Measurements from ENCODE around the gene DCBLD2. TPM values are rescaled to one million over a fixed set of nuclear protein-coding genes. Genes with fewer than 3 reads are reported as not detected.

The DCBLD2 gene
- polyA plus RNA-seq, 1 of the 3 experiments (the other 2 are of a cell fraction) = 159 TPM

- peak overlapping the region; percentile 47 to 53 for H3K27ac ChIP-seq (ENCODE audit: low read depth in 2 of 2, low read length in 1 of 2)
- CTCF ChIA-PET = interaction anchor here (0.6 to 3.6 kb wide), 4 partner anchors 7 to 219 kb away, joined by 3 to 27 read pairs (median 4); no protein-coding TSS in a partner anchor
- peaks cover 43 to 74% of the 10 kb centered on the region in 2 experiments for H3K36me3 ChIP-seq (replicated peaks in 1 of 2; ENCODE audit: control insufficient read depth in 1 of 2, insufficient read depth in 2 of 2, low read length in 1 of 2)
These were observed 80.4 kb downstream of the DCBLD2 start for GRCh38 chr3:98821063-98821462.

More at GRCh38 chr3:98821063-98821462, 80.4 kb downstream of the DCBLD2 start:
- H4K20me1 ChIP-seq (ENCODE audit: insufficient read depth) = peaks cover 50% of the 10 kb centered on the region
- no peak overlapping the region for H3K4me2 ChIP-seq
- H3K4me1 ChIP-seq (ENCODE audit: control insufficient read depth in 1 of 2, insufficient read depth in 2 of 2, low read depth in 1 of 2, low read length in 1 of 2) = peaks cover 16 to 31% of the 10 kb centered on the region in 2 experiments
- POLR2A ChIA-PET = no interaction called here
- H3F3A ChIP-seq (replicated peaks; ENCODE audit: insufficient read depth) = peaks cover 80% of the 10 kb centered on the region
- peak; percentile 11 for DNase-seq
- no peak overlapping the region for H2AFZ ChIP-seq (ENCODE audit: low read depth)
- no peak for TF ChIP-seq ELF1 (IDR thresholded peaks at IDR 0.05)
- no peak for TF ChIP-seq YY1 (IDR thresholded peaks at IDR 0.05; ENCODE audit: low read depth)
- TF ChIP-seq USF1 (IDR thresholded peaks at IDR 0.05; ENCODE audit: borderline replicate concordance, low read depth) = no peak
- TF ChIP-seq EZH2phosphoT487 (IDR thresholded peaks at IDR 0.05; ENCODE audit: borderline replicate concordance, low read depth) = no peak
- peak; percentile 17; the same call in 1 of the 2 replicates for TF ChIP-seq POLR2AphosphoS5 (IDR thresholded peaks at IDR 0.05; ENCODE audit: low read depth, low read length)
- peak; percentile 58 for TF ChIP-seq TCF12 (IDR thresholded peaks at IDR 0.05)
- TF ChIP-seq SIN3A (IDR thresholded peaks at IDR 0.05; ENCODE audit: borderline replicate concordance, low read depth, low read length) = no peak
- no peak for TF ChIP-seq CHD2 (IDR thresholded peaks at IDR 0.05; ENCODE audit: low read length, partially characterized antibody)
- TF ChIP-seq MAX (IDR thresholded peaks at IDR 0.05; ENCODE audit: low read depth) = no peak
- TF ChIP-seq FOSL2 (IDR thresholded peaks at IDR 0.05; ENCODE audit: borderline replicate concordance, low read depth) = no peak
- TF ChIP-seq MXI1 (IDR thresholded peaks at IDR 0.05; ENCODE audit: low read depth, low read length) = no peak
- no peak for TF ChIP-seq USF2 (IDR thresholded peaks at IDR 0.05; ENCODE audit: borderline replicate concordance, low read depth, low read length)
- no peak for TF ChIP-seq RFX5 (IDR thresholded peaks at IDR 0.05; ENCODE audit: low read length)
- TF ChIP-seq REST (IDR thresholded peaks at IDR 0.05; ENCODE audit: low read depth, low read length) = no peak
- no peak for TF ChIP-seq IRF3 (IDR thresholded peaks at IDR 0.05; ENCODE audit: low read depth, low read length)
- TF ChIP-seq EP300 (IDR thresholded peaks at IDR 0.05; ENCODE audit: borderline replicate concordance in 1 of 2, low read depth in 1 of 2, low read length in 1 of 2) = 0 out of 4 replicates have a peak, but pooled peaks of 1 of the 2 experiments have one; percentile 18
- TF ChIP-seq RCOR1 (IDR thresholded peaks at IDR 0.05; ENCODE audit: low read length) = no peak
- TF ChIP-seq GABPA (IDR thresholded peaks at IDR 0.05; ENCODE audit: low read depth) = no peak
- TF ChIP-seq JUND (IDR thresholded peaks at IDR 0.05) = no peak
- no peak for TF ChIP-seq FOXJ3 (CRISPR knock-in tag; IDR thresholded peaks at IDR 0.05)
- peak; percentile 47; the same call in 1 of the 2 replicates for TF ChIP-seq GATA2 (CRISPR knock-in tag; IDR thresholded peaks at IDR 0.05)
- no peak for TF ChIP-seq PBX3 (IDR thresholded peaks at IDR 0.05)
- TF ChIP-seq RXRA (IDR thresholded peaks at IDR 0.05; ENCODE audit: borderline replicate concordance, low read depth) = no peak
- no peak for TF ChIP-seq NFIC (IDR thresholded peaks at IDR 0.05; ENCODE audit: borderline replicate concordance)
- no peak for TF ChIP-seq FOXM1 (IDR thresholded peaks at IDR 0.05; ENCODE audit: low read depth)
- 65% methylated on average over 3 of the region's 3 CpGs for WGBS (ENCODE audit: low lambda C conversion rate)
- H3K9ac ChIP-seq = no peak overlapping the region
- H3K9me2 ChIP-seq = no peaks in the 10 kb centered on the region
- H3K9me3 ChIP-seq = no peaks in the 10 kb centered on the region
- H3K79me2 ChIP-seq (ENCODE audit: insufficient read depth) = peaks cover 95% of the 10 kb centered on the region
- H3K4me3 ChIP-seq (ENCODE audit: low read depth in 2 of 2, low read length in 1 of 2) = no peak overlapping the region
- no peaks in the 10 kb centered on the region for H3K27me3 ChIP-seq (ENCODE audit: insufficient read depth)
